GM03348 (cell line): ENCODE results near the gene DNAH17.

Source experiments
- DNase-seq: peaks from one replicate; pipeline ENCODE4 v3.0.0; 2012; ENCODE audit warnings: low spot score

DNAH17 gene

DNA sequence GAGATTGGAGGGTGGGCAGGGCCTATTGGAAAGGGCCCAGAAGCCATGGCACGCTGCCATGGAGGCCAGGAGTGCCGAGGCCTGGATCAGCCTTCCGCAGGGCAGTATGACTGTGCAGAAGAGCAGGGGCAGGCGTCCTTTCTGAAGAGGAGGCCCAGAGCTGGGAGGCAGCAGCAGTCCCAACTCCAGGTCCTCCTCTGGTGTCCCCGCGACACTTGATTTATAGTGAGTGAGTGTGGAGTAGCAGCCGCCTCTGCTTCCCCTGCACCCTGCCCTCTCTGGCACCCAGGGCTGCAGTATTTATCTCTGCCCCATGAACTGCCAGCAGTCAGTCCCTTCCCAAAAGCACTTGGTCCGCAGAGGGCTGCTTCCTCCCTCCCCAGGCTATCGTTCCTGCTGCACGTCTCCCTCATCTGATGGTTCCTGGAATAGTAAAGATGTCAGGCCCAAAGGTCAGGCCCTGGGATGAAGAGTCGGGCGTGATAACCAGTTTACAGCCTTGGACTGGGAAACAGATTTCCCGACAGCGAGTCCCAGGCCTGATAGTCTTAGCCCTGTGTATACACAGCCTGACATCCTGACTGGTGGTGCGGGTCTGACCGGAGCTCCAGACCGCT lies 165.8 kb downstream of the DNAH17 start:
- DNase-seq, result no peak

DNA sequence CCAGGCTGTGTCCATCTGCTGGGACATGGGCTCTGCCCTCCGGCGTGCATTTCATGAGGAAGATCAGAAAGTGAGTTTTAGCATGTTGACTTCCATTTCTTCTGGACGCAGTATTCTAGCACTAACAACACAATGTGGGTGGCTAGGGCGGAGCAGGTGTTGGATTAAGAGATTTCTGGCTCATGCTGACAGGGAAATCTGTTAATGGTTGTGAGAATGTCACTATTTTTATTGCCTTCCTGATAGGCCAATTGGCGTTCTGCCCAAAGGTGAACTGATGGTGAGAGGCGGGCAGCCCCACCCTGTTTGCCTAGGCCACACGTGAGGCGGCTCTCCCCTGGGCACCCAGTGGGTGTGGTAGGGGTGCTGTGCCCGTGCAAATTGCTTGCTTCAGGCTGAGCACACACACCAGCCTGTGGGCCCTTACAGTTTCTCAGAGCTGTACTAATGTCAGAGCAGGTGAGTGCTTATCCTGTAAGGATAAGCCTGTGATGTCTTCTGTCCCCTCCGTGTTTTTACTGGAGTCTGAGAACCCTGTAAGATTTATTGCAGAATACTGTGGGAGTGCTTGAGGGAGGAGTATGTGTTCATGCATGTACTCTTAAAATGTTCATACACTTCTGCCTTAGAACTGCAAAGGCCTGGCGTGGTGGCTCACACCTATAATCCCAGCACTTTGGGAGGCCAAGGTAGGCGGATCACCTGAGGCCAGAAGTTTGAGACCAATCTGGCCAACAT lies 167.8 kb downstream of the DNAH17 start:
- no peak for DNase-seq

DNA sequence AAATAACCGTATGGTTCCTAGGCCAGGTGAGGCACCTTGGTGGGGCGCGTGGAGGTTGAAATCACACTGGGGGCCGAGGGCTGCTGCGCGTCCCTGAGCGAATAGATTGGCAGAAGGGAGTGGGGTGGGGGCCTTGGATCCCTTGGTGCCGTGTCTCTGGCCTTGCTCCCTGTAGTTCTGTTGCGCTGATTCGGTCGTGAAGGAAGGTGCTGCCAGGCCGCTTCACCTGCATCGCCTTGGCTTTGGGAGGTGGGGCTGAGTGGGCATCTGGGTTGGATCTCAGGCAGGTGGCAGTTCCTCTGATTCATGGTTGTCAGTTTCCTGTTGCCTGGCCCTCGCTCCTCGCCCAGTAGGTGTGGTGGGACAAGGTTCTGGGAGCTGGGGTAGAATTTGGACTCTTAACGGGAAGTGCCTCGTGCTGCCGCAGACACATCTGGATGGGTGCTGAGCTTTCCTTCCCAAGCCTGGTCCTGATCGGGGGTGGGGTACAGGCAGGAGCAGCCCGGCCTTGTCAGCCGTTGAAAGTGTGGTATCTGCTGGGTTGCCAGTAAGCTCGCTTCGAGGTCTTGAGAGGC lies 168.6 kb downstream of the DNAH17 start:
- DNase-seq, result no peak

DNA sequence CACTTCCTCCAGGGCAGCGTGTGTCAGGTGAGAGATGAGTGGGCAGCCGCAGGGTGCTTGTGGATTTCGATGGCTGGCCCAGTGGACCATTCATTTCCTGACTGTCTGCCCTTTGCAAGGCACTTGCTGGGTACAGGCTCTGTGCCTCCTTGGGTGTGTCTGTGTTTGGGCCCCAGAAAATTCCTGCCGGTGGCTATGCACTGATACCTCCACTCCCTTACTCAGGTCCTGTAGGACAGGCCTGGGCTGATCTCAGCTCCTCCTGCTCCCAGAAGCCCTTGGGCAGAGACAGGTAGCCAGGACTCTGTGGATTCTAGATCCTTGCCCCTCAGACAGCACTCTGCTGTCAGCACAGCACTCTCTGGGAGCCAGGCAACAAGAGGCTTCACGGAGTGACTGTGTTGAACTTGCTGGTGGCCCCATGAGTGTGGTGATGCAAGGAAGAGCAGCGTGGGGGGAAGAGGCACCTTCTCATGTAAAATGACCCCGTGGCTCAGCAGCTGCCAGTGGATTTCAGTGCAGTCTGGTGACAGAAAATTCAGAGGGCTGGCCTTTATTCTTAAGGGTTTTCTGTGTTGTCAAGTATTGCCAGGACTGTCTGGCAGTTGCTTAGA lies 169.7 kb downstream of the DNAH17 start:
- DNase-seq, result no peak

DNA sequence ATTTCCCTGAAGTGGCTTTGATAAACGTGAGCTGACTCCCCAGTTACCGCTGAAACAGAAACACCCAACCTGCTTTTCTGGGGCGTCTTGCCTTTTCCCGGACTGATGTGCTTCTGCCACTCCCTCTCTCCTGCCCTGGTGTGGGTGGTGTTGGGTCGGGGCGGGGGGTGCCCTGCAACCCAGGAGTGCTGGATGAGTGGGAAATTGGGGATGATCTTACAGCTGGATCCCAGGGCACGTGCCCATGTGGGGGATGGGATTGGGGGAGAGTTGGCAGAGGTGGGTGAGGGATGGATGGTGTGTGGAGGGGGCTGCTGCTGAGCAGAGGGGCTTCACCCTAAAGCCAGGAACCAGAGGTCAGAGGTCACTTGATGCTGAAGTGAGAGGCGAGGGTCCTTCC lies 170.3 kb downstream of the DNAH17 start:
- no peak for DNase-seq

DNA sequence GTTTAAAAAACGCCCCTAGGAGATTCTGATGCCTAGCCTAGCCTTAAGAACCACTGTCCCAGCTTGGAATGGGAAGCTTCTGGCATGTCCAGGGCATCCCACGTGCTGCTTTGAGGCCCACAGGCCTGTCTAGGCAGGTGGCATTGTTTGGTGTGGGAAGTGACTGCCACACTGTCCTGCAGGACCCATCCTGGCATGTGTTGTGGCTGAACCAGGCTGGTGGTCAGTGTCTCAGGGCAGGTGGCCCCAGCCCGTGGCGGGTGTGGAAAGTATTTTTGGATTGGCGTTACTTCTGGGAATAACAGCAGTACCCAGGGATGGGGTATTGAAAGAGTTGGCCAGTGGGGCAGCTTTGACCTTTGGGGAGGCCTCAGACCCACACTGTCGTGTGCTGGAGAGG lies 170.8 kb downstream of the DNAH17 start:
- DNase-seq, result no peak

DNA sequence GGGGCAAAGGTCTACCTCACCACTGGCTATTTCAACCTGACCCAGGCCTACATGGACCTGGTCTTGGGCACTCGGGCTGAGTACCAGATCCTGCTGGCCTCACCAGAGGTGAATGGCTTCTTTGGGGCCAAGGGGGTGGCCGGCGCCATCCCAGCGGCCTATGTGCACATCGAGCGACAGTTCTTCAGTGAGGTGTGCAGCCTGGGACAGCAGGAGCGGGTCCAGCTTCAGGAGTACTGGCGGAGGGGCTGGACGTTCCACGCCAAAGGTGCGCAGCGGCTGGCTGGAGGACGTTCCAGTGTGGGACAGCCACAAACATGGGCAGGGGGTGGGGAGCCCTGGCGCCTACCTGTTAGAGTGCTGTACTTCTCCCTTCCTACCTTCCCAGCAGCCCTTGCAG lies 173.4 kb downstream of the DNAH17 start:
- no peak for DNase-seq

DNA sequence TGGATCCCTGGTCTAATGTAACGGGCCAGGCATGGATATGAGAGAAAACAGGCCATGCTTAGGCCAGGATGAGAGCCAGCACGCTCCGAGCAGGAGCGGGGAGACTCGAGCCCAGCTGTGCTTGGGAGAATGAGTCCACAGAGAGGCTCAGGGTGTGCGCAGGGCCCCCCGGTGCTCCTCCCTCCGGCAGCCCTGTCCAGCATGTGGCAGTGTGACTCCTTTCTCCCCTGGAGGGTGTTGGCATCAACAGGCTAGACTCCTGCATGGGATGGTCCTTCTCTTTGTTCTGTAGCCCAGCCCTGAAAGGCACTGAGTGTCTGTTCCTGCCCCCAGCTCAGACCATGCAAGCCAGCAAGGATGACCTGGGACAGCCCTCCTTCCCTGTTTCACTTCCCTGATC lies 175.3 kb downstream of the DNAH17 start:
- no peak for DNase-seq

DNA sequence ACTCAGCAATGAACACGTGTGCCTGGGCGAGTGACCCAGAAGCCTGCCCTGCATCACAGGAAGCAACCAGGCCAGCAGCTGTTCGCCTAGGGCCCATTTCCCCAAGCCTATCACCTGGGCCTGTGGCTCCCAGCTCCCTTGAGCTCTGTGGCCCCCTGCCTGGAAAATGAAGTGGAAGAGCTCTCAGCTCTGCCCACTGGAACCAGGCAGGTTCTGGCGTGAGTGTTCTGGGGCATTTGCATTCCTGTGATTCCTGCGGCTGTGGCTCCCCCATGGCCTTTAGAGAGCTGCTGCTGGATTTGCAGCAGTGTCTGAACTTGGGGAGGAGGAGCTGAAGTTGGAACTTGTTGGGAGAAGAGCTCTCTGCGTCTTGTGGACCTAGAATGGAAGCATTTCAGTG lies 175.9 kb downstream of the DNAH17 start:
- no peak for DNase-seq

DNA sequence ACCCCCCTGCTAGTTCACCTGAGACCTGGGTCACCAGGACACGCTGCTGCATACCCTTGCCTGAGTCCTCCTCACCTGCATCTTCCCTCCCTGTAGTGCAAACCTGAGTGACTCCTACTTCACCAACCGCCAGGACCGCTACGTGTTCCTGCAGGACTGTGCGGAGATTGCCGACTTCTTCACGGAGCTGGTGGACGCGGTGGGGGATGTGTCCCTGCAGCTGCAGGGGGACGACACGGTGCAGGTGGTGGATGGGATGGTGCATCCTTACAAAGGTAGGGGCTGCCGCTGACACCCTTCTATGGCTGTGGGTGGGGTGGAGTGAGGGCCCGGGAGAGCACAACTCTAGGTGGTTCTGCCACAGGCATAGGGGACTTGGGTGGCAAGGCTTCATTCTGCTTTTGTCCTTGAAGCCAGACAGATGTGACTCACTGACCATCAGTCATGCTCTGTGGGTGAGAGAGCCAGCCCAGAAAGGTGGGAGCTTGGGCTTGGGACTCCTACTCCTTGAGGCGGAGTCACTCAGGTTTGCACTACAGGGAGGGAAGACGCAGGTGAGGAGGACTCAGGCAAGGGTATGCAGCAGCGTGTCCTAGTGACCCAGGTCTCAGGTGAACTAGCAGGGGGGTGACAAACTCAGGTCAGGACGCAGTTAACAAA lies 176.5 kb downstream of the DNAH17 start:
- no peak for DNase-seq

DNA sequence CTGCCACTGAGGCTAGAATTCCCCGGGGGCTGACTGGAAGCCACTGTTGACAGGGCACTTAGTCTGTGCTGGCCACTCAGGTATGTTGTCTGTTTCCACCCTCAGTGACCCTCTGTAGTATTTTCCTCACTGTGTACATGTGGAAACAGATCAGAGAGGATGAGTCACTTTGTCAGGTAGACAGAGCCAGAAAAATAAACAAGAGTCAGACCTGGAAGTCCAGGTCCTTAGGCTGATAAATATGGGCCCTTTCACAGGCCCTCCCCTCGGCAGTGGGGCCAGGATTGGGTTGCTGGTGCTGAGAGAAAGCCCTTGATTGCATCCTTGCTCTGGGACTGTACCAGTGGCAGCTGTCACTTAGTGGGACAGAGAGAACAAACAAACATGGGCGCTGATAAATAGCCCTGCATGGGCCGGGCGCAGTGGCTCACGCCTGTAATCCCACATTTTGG lies 177.5 kb downstream of the DNAH17 start:
- DNase-seq, result no peak

DNA sequence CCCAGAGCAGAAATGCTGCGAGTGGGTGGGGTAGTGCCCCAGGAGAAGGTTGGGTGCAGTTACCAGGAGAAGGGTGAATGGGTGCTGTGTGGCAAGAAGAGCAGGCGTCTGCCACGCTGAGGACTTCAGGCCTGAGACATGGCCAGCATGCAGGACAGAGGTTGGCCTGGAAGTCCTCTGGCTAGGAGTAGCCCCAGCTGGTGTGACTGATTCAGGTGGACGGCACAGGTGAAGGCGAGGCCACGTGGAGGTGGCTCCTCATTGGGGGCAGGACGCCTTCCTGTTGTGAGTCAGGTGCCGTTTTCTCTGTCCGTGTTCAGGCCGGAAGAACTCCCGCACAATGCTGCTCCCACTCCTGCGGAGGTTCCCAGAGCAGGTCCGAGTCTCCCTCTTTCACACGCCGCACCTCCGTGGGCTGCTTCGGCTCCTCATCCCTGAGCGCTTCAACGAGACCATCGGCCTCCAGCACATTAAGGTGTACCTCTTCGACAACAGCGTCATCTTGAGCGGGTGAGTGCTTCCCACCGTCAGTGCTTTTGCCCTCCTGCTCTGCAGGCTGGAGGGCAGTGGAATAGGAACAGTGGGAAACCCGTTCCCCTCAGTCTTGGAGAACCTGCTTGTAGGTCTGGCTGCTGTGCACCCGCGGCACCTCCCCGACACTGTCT lies 178.0 kb downstream of the DNAH17 start:
- no peak for DNase-seq

DNA sequence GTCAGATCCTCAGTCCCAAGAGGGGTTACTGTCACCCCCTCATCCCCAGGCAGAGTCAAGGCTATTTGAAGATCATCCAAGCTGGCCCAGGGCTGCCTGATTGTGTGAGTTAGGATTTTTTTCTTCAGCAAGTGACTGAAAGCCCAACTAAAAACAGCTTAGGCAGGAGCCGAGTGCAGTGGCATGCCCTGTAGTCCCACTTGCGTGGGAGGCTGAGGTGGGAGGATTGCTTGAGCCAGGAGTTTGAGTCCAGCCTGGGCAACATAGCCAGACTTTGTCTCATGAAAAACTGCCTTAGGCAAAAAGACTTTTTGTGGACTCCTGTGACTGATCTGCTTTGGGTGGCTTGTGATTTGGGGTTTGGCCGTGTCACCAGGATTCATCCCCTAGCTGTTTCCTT lies 178.8 kb downstream of the DNAH17 start:
- no peak for DNase-seq

DNA sequence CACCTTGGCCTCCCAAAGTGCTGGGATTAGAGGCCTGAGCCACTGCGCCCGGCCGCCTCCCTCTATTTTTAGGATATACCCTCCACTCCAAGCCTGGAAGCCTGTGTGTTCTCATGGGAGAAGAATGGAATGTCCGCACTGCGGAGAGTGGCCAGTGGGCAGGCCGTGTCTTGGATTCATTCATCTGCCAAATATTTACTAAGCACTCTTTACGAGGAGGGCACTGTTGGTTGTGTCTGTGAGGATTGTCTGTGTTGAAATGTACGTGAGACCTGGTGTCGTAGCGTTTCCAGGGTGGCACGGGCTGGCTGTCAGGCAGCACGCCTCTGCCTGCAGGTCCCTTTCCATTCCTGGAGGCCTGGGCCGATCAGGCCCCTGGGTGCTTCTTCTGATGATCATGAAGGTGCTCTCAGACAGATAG lies 179.5 kb downstream of the DNAH17 start:
- peak; percentile 78 for DNase-seq

DNA sequence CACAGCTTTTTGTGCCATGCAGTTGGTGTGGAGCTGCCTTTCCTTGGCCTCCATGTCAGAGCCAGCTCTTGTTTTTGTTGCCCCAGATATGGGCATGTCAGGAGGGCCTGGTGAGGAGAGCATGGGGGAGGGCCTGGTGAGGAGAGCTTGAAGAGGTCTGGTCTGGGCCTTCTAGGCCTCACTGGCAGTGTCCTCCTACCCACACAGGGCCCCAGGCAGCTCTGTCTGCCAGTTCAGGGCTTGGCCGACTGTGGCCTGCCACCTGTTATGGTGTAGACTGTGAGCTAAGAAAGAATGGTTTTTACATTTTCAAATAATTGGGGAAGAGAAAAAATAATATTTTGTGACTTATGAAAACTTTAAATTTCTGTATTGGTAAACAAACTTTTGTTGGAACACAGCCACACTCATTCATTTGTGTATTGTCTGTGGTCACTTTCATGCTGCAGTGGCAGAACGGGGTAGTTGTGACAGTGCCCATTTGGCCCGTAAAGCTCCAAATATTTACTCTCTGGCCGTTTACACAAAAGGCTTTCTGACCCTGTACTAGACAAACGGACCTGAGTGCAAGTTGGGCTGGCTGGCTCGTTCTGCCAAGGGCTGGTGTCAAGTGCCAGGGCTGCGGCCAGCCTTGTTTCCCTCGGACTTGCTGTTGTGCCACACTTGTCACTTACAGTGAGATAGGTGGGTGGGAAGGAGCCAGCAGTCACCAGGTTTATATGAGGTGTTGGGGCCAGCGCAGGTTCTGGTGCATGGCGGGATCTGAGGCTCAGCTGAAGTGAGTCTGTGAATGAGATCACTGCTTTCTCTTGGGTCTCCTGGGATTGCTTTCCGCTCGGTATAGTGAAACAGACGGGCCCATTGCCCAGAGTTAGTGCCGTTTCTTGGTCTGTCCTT lies 180.5 kb downstream of the DNAH17 start:
- no peak for DNase-seq

DNA sequence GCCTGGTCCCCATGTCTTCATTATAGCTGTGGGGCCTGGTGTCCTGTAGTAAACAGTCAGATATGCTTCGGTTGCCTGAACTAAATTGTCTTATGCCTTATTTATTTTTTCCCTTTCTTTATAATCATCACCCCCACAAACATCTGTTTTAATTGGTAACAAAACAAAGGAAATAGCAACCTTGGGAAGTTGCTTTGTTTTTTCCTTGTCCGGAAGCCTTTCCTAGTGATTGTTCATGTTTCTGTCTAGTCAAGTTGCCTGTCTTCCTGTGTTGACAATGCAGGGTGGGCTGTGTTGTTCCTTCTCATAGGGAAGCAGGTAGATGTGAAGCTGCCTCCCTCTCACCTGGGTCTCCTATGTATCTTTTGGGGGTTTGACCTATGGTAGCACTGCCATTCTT lies 182.0 kb downstream of the DNAH17 start:
- DNase-seq, result no peak

DNA sequence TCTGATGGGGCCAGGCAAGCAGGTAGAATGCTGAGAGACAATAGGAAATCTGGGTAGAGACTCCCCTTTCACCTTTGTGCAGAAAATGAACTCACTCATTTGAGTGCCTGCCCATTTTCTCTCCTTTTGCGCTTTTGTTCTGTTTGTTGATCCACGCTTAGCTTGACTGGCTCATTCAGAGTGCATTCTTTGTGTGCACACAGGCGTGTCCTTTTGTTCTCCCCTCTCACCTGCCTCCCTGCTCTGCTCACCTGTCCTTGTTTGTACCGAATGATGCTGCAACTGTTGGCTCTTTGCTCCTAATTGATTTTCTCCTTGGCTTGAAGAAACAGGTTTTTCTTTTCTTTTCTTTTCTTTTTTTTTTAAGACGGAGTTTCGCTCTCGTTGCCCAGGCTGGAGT lies 183.0 kb downstream of the DNAH17 start:
- no peak for DNase-seq

DNA sequence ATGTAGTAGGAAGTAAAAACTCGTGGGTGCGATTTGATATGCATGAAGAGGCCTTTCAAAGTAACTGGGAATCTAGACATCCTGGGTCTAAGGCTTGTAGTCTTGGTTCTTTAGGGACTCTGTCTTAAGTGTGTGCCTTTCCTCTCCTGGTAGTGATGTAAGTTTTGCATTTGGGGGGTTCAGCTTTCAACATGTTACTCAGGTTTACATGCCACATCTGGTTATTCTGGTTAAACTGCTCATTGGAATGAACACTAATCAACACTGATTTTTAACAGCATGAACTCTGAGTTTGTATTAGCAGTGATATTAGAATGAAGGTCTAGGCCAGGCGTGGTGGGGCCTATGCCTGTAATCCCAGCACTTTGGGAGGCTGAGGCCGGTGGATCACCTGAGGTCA lies 183.6 kb downstream of the DNAH17 start:
- DNase-seq, result no peak

DNA sequence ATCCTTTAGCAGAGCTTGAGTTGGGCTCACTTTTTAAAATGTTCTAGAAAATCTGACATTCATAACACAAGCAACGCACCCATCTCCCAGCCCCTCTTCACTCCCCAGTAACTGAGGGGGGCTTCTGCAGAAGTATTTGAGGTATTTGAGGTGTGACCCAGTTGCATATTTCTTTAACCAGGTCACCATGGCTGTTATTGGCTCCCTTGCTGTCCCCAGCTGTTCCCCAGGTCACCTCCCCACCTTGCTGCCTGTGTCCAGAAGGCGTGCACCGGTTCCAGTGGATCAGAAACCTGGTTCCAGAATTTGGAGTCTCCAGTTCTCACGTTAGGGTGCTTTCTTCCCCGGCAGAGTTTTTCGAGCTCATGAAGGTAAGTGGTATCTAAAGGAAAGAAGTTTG lies 184.9 kb downstream of the DNAH17 start:
- no peak for DNase-seq

DNA sequence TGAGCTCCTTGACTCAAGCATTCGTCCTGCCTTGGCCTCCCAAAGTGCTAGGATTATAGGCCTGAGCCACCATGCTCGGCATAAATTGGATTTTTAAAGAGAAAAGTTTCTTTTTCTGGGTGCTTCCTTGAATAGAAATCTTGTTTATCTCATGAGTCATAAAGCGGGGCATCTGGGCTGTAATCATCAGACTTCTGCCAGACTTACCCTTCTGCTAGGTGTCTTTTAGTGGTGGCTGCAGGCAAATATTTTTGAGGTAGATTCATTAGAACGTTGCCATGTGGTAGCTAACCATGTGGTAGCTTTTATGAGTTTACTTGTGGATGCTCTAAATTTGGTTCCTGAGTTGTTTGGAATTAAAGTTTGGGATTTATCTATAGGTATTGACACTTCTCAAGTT lies 185.4 kb downstream of the DNAH17 start:
- peak; percentile 59 for DNase-seq

DNA sequence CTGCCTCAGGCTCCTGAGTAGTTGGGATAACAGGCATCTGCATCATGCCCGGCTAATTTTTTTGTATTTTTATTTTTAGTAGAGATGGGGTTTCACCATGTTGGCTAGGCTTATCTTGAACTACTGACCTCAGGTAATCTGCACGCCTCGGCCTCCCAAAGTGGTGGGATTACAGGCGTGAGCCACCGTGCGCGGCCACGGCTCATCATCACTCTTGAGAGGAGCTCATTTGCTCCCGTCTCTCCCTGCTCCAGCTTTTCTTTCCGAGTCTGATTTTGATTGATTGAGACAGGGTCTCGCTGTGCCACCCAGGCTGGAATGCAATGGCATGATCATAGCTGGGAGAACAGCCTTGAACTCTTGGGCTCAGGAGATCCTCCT lies 186.2 kb downstream of the DNAH17 start:
- DNase-seq, result no peak
